ENCODE measurements around the gene SH3BP4.

- TF ChIP-seq EZH2phosphoT487 (IDR thresholded peaks at IDR 0.05; ENCODE audit: insufficient read depth, low read depth) (no peak), EZH2 (IDR thresholded peaks at IDR 0.05; ENCODE audit: insufficient read depth, poor library complexity, severe bottlenecking) (no peak)
Observed at GRCh38 chr2:235091983-235092382, 140.2 kb downstream of the SH3BP4 start.

All from GM23248 (cell line).